ENCODE results near the gene TIMM17A. TPM values are rescaled to one million over a fixed set of nuclear protein-coding genes. Genes with fewer than 3 reads are reported as not detected.
A peak's percentile ranks its signal among the peaks of the same experiment; 100 is the strongest.

The TIMM17A gene
- total and polyA plus RNA-seq, 2 donors from 2014 or later: 40.8 to 73.2 TPM

GRCh38 chr1:202015662-202015937 is 60.3 kb downstream of the TIMM17A start:
- TF ChIP-seq CTCF (IDR thresholded peaks at IDR 0.05; ENCODE audit: borderline replicate concordance, extremely low read depth, insufficient read depth): no peak
- FAIRE-seq (no peak), DNase-seq (no peak)
- no peaks in the 10 kb centered on the region for H3K9me3 ChIP-seq (ENCODE audit: control insufficient read depth in 2 of 3, insufficient read depth in 1 of 3, low read length in 3 of 3)
- no peak overlapping the region for H3K4me3 ChIP-seq (ENCODE audit: low read length in 3 of 3)
- intact Hi-C loops (cut with DNase I): no loop called here
- no peak overlapping the region for H3K27ac ChIP-seq (ENCODE audit: low read depth in 2 of 2, low read length in 2 of 2)
- H3K9ac ChIP-seq (ENCODE audit: low read length in 3 of 3): no peak overlapping the region
- peaks cover 0 to 25% (median 7%) of the 10 kb centered on the region in 3 donors for H3K36me3 ChIP-seq (ENCODE audit: control insufficient read depth in 2 of 3, insufficient read depth in 3 of 3, low read length in 3 of 3)
- no peaks in the 10 kb centered on the region for H3K27me3 ChIP-seq (ENCODE audit: control insufficient read depth, insufficient read depth, low read length)
- H3K4me1 ChIP-seq (ENCODE audit: control insufficient read depth in 2 of 3, insufficient read depth in 2 of 3, low read depth in 1 of 3, low read length in 3 of 3): peaks cover 0 to 15% (median 5%) of the 10 kb centered on the region in 3 donors

- FAIRE-seq (no peak), DNase-seq (peak in 1 of 5 donors; percentile 16)
- peak overlapping the region in 1 of 3 donors; percentile 15 for H3K4me3 ChIP-seq (ENCODE audit: low read length in 3 of 3)
These were observed 60.9 kb downstream of the TIMM17A start for GRCh38 chr1:202016022-202016810.

GRCh38 chr1:202016811-202017748 is 61.8 kb downstream of the TIMM17A start:
- Histone ChIP-seq H3K4me1 (ENCODE audit: control insufficient read depth in 2 of 3, insufficient read depth in 2 of 3, low read depth in 1 of 3, low read length in 3 of 3) (peaks cover 0 to 15% (median 5%) of the 10 kb centered on the region in 3 donors), H3K36me3 (ENCODE audit: control insufficient read depth in 2 of 3, insufficient read depth in 3 of 3, low read length in 3 of 3) (peaks cover 0 to 22% (median 7%) of the 10 kb centered on the region in 3 donors), H3K9ac (ENCODE audit: low read length in 3 of 3) (no peak overlapping the region), H3K27ac (ENCODE audit: low read depth in 2 of 2, low read length in 2 of 2) (peak overlapping the region; percentile 9 to 53), H3K4me3 (ENCODE audit: low read length in 3 of 3) (no peak overlapping the region), H3K27me3 (ENCODE audit: control insufficient read depth, insufficient read depth, low read length) (no peaks in the 10 kb centered on the region), H3K9me3 (ENCODE audit: control insufficient read depth in 2 of 3, insufficient read depth in 1 of 3, low read length in 3 of 3) (no peaks in the 10 kb centered on the region)
- TF ChIP-seq CTCF (IDR thresholded peaks at IDR 0.05; ENCODE audit: borderline replicate concordance, extremely low read depth, insufficient read depth): no peak
- intact Hi-C loops (cut with DNase I): no loop called here
- peak in 1 of 5 donors; percentile 33 for DNase-seq
- no peak for FAIRE-seq

More at GRCh38 chr1:202016022-202016810, 60.9 kb downstream of the TIMM17A start:
- H3K27ac ChIP-seq (ENCODE audit: low read depth in 2 of 2, low read length in 2 of 2): no peak overlapping the region
- no peaks in the 10 kb centered on the region for H3K27me3 ChIP-seq (ENCODE audit: control insufficient read depth, insufficient read depth, low read length)
- peaks cover 0 to 15% (median 5%) of the 10 kb centered on the region in 3 donors for H3K4me1 ChIP-seq (ENCODE audit: control insufficient read depth in 2 of 3, insufficient read depth in 2 of 3, low read depth in 1 of 3, low read length in 3 of 3)
- no peaks in the 10 kb centered on the region for H3K9me3 ChIP-seq (ENCODE audit: control insufficient read depth in 2 of 3, insufficient read depth in 1 of 3, low read length in 3 of 3)
- no peak overlapping the region for H3K9ac ChIP-seq (ENCODE audit: low read length in 3 of 3)
- peaks cover 0 to 25% (median 7%) of the 10 kb centered on the region in 3 donors for H3K36me3 ChIP-seq (ENCODE audit: control insufficient read depth in 2 of 3, insufficient read depth in 3 of 3, low read length in 3 of 3)
- TF ChIP-seq CTCF (IDR thresholded peaks at IDR 0.05; ENCODE audit: borderline replicate concordance, extremely low read depth, insufficient read depth): no peak
- intact Hi-C loops (cut with DNase I): no loop called here

Data from kidney (tissue), 14 donors.